A549 treated with CpdA at 1 μM for 4 hours (cell line): ENCODE results near the gene PARM1. TPM values are rescaled to one million over a fixed set of nuclear protein-coding genes. Genes with fewer than 3 reads are reported as not detected.

ENCODE experiments used
- total RNA-seq: library from RNA; stranded (reverse); fragments of 200-300 nt; extraction: Qiagen RNA extraction; gene quantifications from 5 replicates; pipeline ENCODE4 v1.2.3, GENCODE V29; 2022; ENCODE audit warnings: low read depth

PARM1 gene, protein sequence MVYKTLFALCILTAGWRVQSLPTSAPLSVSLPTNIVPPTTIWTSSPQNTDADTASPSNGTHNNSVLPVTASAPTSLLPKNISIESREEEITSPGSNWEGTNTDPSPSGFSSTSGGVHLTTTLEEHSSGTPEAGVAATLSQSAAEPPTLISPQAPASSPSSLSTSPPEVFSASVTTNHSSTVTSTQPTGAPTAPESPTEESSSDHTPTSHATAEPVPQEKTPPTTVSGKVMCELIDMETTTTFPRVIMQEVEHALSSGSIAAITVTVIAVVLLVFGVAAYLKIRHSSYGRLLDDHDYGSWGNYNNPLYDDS
- total RNA-seq, result 0.48 to 0.77 TPM (median 0.64 TPM) in 5 replicates

GRCh38 chr4:74932832-74933561 is at the start of gene PARM1:
Gene PARM1, plus strand, starts transcription at chr4:74933116. Its CDS starts 212 bp downstream, at chr4:74933328.

Other genes starting within 250 kb of the PARM1 start
- gene BTC, start 138.6 kb upstream of the PARM1 start, total RNA-seq, result 1.2 to 1.6 TPM (median 1.4 TPM) in 5 replicates